Panc1 (cell line): Measurements from ENCODE around the gene ANO2.

Experiments used
- POLR2AphosphoS5 ChIP-seq: IDR thresholded peaks from 2 replicates; pipeline ENCODE4 v1.6.1; 2012; ENCODE audit warnings: mild to moderate bottlenecking, low read depth, low read length, moderate library complexity
- TCF7L2 ChIP-seq: IDR thresholded peaks from 2 replicates; pipeline ENCODE4 v1.6.1; 2011; ENCODE audit warnings: mild to moderate bottlenecking, low read depth, low read length, inconsistent platforms
- TF ChIP-seq, protein P1 (sequence below): fragments of 450-650 bp; IDR thresholded peaks from 2 replicates; pipeline ENCODE4 v1.5.1; 2017; ENCODE audit warnings: mild to moderate bottlenecking
- TF ChIP-seq, protein P2 (sequence below), 2 experiments: IDR thresholded peaks; 2 replicates each; pipeline ENCODE4 v1.6.1; 2011 to 2012; ENCODE audit warnings: low read depth in 2 of 2, control low read depth in 1 of 2, low read length in 1 of 2, mild to moderate bottlenecking in 1 of 2, moderate library complexity in 1 of 2; ENCODE audit not compliant: insufficient read depth in 1 of 2

DNA sequence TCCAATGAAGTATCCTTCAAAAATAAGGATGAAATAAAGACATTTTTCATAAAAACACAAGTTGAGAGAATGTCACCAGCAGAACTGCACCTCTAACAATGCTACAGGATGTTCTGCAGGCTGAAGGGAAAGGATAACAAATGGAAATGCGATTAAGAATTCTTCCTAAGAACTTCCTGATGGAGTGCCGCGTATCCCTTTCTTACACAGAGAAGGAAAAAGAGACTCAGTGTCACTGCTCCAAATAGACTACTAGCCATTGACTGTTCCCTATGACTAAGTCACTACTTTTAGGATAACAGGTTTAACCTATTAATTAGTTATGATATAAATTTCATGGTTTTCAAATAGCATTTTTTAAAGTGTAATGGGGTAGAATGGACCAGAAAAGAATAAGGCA, 3.2 kb downstream of the ANO2 start:
- TF ChIP-seq, protein P1, sequence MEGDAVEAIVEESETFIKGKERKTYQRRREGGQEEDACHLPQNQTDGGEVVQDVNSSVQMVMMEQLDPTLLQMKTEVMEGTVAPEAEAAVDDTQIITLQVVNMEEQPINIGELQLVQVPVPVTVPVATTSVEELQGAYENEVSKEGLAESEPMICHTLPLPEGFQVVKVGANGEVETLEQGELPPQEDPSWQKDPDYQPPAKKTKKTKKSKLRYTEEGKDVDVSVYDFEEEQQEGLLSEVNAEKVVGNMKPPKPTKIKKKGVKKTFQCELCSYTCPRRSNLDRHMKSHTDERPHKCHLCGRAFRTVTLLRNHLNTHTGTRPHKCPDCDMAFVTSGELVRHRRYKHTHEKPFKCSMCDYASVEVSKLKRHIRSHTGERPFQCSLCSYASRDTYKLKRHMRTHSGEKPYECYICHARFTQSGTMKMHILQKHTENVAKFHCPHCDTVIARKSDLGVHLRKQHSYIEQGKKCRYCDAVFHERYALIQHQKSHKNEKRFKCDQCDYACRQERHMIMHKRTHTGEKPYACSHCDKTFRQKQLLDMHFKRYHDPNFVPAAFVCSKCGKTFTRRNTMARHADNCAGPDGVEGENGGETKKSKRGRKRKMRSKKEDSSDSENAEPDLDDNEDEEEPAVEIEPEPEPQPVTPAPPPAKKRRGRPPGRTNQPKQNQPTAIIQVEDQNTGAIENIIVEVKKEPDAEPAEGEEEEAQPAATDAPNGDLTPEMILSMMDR = no peak
- TF ChIP-seq POLR2AphosphoS5 (no peak), TCF7L2 (no peak)
- TF ChIP-seq, protein P2, sequence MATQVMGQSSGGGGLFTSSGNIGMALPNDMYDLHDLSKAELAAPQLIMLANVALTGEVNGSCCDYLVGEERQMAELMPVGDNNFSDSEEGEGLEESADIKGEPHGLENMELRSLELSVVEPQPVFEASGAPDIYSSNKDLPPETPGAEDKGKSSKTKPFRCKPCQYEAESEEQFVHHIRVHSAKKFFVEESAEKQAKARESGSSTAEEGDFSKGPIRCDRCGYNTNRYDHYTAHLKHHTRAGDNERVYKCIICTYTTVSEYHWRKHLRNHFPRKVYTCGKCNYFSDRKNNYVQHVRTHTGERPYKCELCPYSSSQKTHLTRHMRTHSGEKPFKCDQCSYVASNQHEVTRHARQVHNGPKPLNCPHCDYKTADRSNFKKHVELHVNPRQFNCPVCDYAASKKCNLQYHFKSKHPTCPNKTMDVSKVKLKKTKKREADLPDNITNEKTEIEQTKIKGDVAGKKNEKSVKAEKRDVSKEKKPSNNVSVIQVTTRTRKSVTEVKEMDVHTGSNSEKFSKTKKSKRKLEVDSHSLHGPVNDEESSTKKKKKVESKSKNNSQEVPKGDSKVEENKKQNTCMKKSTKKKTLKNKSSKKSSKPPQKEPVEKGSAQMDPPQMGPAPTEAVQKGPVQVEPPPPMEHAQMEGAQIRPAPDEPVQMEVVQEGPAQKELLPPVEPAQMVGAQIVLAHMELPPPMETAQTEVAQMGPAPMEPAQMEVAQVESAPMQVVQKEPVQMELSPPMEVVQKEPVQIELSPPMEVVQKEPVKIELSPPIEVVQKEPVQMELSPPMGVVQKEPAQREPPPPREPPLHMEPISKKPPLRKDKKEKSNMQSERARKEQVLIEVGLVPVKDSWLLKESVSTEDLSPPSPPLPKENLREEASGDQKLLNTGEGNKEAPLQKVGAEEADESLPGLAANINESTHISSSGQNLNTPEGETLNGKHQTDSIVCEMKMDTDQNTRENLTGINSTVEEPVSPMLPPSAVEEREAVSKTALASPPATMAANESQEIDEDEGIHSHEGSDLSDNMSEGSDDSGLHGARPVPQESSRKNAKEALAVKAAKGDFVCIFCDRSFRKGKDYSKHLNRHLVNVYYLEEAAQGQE (IDR thresholded peaks at IDR 0.05; ENCODE audit: insufficient read depth in 1 of 2, low read depth in 2 of 2, low read length in 1 of 2) = no peak
